Kidney epithelial cell (primary cell): Measurements from ENCODE around the gene NLRP9. TPM values are rescaled to one million over a fixed set of nuclear protein-coding genes. Genes with fewer than 3 reads are reported as not detected.
"Not testable (repeated sequence)": the region's sequence is repeated elsewhere in the genome, so short reads cannot be mapped to it uniquely, and the experiment has no call there.

Experiments used
- DNase-seq: peaks from one replicate; pipeline ENCODE4 v3.0.0-alpha.2; 2010; ENCODE audit warnings: low read depth
- H3K27me3 ChIP-seq: 2 replicates; pipeline ENCODE4 v1.6.0; 2011; ENCODE audit warnings: low read length; ENCODE audit not compliant: control insufficient read depth, insufficient read depth
- H3K36me3 ChIP-seq: 2 replicates; pipeline ENCODE4 v1.5.1; 2011; ENCODE audit warnings: low read length; ENCODE audit not compliant: control insufficient read depth, insufficient read depth
- H3K4me3 ChIP-seq: 2 replicates; pipeline ENCODE4 v1.5.1; 2011; ENCODE audit warnings: low read depth, mild to moderate bottlenecking, control low read depth, low read length
- CTCF ChIP-seq: IDR thresholded peaks from 2 replicates; pipeline ENCODE4 v1.5.1; 2011; ENCODE audit warnings: mild to moderate bottlenecking, moderate library complexity, low read length, control low read depth, inconsistent platforms; ENCODE audit not compliant: insufficient read depth, poor library complexity, severe bottlenecking
- total RNA-seq: library from RNA; depleted of rRNA; stranded (reverse); fragments of >200 nt; gene quantifications from 2 replicates; pipeline ENCODE4 v1.2.3, GENCODE V29; 2015

Gene NLRP9
- total RNA-seq, result not detected in 2 replicates

GRCh38 chr19:55738302-55738701, at the start of gene NLRP9:
NLRP9 (minus strand) TSS chr19:55738402; CDS start chr19:55738374, 28 bp downstream.
- Histone ChIP-seq H3K27me3 (no peaks in the 10 kb centered on the region), H3K4me3 (no peak within 1 kb of the TSS), H3K36me3 (no peaks in the 10 kb centered on the region)
- no peak for DNase-seq
- no peak for TF ChIP-seq CTCF

GRCh38 chr19:55781112-55781511, 42.9 kb upstream of the NLRP9 start:
- Histone ChIP-seq H3K27me3 (no peaks in the 10 kb centered on the region), H3K36me3 (no peaks in the 10 kb centered on the region)
- DNase-seq, result no peak

GRCh38 chr19:55778331-55778730, 40.1 kb upstream of the NLRP9 start:
- no peak for TF ChIP-seq CTCF
- Histone ChIP-seq H3K36me3 (no peaks in the 10 kb centered on the region), H3K4me3 (no peak overlapping the region), H3K27me3 (no peaks in the 10 kb centered on the region)
- DNase-seq, result no peak

More at GRCh38 chr19:55781112-55781511, 42.9 kb upstream of the NLRP9 start:
- TF ChIP-seq CTCF, result no peak
- no peak overlapping the region for H3K4me3 ChIP-seq

- no peak for TF ChIP-seq CTCF
- Histone ChIP-seq H3K36me3 (no peaks in the 10 kb centered on the region), H3K4me3 (no peak overlapping the region), H3K27me3 (no peaks in the 10 kb centered on the region)
- no peak for DNase-seq
Measured at GRCh38 chr19:55777528-55777927, 39.3 kb upstream of the NLRP9 start.

- not testable (repeated sequence) for H3K27me3 ChIP-seq, DNase-seq, H3K4me3 ChIP-seq, H3K36me3 ChIP-seq
Measured at GRCh38 chr19:55769632-55770031, 31.4 kb upstream of the NLRP9 start.

GRCh38 chr19:55768818-55769217, 30.6 kb upstream of the NLRP9 start, which contains the start of gene RFPL4AL1:
RFPL4AL1 (plus strand) TSS chr19:55769118; CDS start chr19:55771805, 2,687 bp downstream.
- not testable (repeated sequence) for H3K27me3 ChIP-seq, H3K4me3 ChIP-seq, H3K36me3 ChIP-seq, DNase-seq

GRCh38 chr19:55766466-55766865, 28.3 kb upstream of the NLRP9 start:
- TF ChIP-seq CTCF, result no peak
- Histone ChIP-seq H3K27me3 (no peaks in the 10 kb centered on the region), H3K36me3 (no peaks in the 10 kb centered on the region), H3K4me3 (no peak overlapping the region)
- DNase-seq, result no peak

GRCh38 chr19:55758797-55759196, 20.6 kb upstream of the NLRP9 start, which contains the start of gene RFPL4A:
RFPL4A (plus strand) TSS chr19:55759097; CDS start chr19:55761801, 2,704 bp downstream.
- H3K27me3 ChIP-seq, H3K36me3 ChIP-seq, DNase-seq, H3K4me3 ChIP-seq: not testable (repeated sequence)

GRCh38 chr19:55756808-55757207, 18.6 kb upstream of the NLRP9 start:
- H3K36me3 ChIP-seq, H3K4me3 ChIP-seq, H3K27me3 ChIP-seq, DNase-seq: not testable (repeated sequence)
